HEK293T (cell line): ENCODE results near the gene TRPC6.

ENCODE experiments used
- CTCF ChIA-PET: fragments of 350-600 bp; formaldehyde crosslinking; extraction: SDS; loops from one replicate; lab custom pipeline; 2021; ENCODE audit warnings: antibody characterized with exemption, inconsistent platforms; lab: Yijun Ruan, JAX
- POLR2A ChIA-PET: fragments of 350-600 bp; formaldehyde crosslinking; extraction: SDS; loops from one replicate; lab custom pipeline; 2020; ENCODE audit warnings: antibody characterized with exemption, inconsistent platforms; lab: Yijun Ruan, JAX
- DNase-seq: peaks from one replicate; pipeline ENCODE4 v3.0.0; 2012; ENCODE audit warnings: mixed read lengths; ENCODE audit errors: extremely low spot score
- ARNT ChIP-seq: fragments of 450-650 bp; IDR thresholded peaks from 2 replicates; pipeline ENCODE4 v1.6.1; 2017; ENCODE audit warnings: mild to moderate bottlenecking
- BHLHE40 ChIP-seq: fragments of 450-650 bp; IDR thresholded peaks from 2 replicates; pipeline ENCODE4 v1.6.1; 2016; ENCODE audit warnings: mild to moderate bottlenecking, moderate library complexity, borderline replicate concordance
- CTBP1 ChIP-seq: fragments of 450-650 bp; IDR thresholded peaks from 2 replicates; pipeline ENCODE4 v1.6.1; 2016; ENCODE audit warnings: borderline replicate concordance
- ELF4 ChIP-seq: fragments of 450-650 bp; IDR thresholded peaks from 2 replicates; pipeline ENCODE4 v1.6.1; 2017; ENCODE audit warnings: antibody characterized with exemption
- FOXA1 ChIP-seq: fragments of 450-650 bp; IDR thresholded peaks from 2 replicates; pipeline ENCODE4 v1.6.1; 2016; ENCODE audit warnings: mild to moderate bottlenecking
- FOXK2 ChIP-seq: fragments of 450-650 bp; IDR thresholded peaks from 2 replicates; pipeline ENCODE4 v1.6.1; 2016; ENCODE audit warnings: mild to moderate bottlenecking
- FOXM1 ChIP-seq: fragments of 450-650 bp; IDR thresholded peaks from 2 replicates; pipeline ENCODE4 v1.6.1; 2017; ENCODE audit warnings: mild to moderate bottlenecking, borderline replicate concordance
- HDGF ChIP-seq: fragments of 450-650 bp; IDR thresholded peaks from 2 replicates; pipeline ENCODE4 v1.6.1; 2017; ENCODE audit warnings: antibody characterized with exemption, borderline replicate concordance
- L3MBTL2 ChIP-seq: fragments of 450-650 bp; conservative IDR thresholded peaks from 2 replicates; pipeline ENCODE4 v1.6.1; 2016; ENCODE audit warnings: mild to moderate bottlenecking
- LEF1 ChIP-seq: fragments of 450-650 bp; IDR thresholded peaks from 2 replicates; pipeline ENCODE4 v1.6.1; 2017; ENCODE audit warnings: mild to moderate bottlenecking, borderline replicate concordance
- NFRKB ChIP-seq: fragments of 450-650 bp; IDR thresholded peaks from 2 replicates; pipeline ENCODE4 v1.6.1; 2016; ENCODE audit warnings: mild to moderate bottlenecking, moderate library complexity
- PKNOX1 ChIP-seq: fragments of 450-650 bp; IDR thresholded peaks from 2 replicates; pipeline ENCODE4 v1.6.1; 2016
- SP1 ChIP-seq: fragments of 450-650 bp; IDR thresholded peaks from 2 replicates; pipeline ENCODE4 v1.6.1; 2017
- SUZ12 ChIP-seq: fragments of 450-650 bp; IDR thresholded peaks from 2 replicates; pipeline ENCODE4 v1.6.1; 2016; ENCODE audit warnings: mild to moderate bottlenecking
- TARDBP ChIP-seq: fragments of 450-650 bp; IDR thresholded peaks from 2 replicates; pipeline ENCODE4 v1.6.1; 2016
- ZNF384 ChIP-seq: fragments of 450-650 bp; IDR thresholded peaks from 2 replicates; pipeline ENCODE4 v1.6.1; 2016

TRPC6 gene

GRCh38 chr11:101553891-101554292 lies 29.9 kb downstream of the TRPC6 start:
- ChIA-PET POLR2A (no interaction called here), CTCF (no interaction called here)
- no peak for TF ChIP-seq BHLHE40
- DNase-seq, result no peak

- POLR2A ChIA-PET, result no interaction called here
- no peak for DNase-seq
- TF ChIP-seq TARDBP (no peak), ELF4 (no peak), LEF1 (no peak), L3MBTL2 (no peak), ARNT (no peak), FOXM1 (no peak), FOXA1 (no peak), FOXK2 (no peak), CTBP1 (no peak), PKNOX1 (no peak), SP1 (no peak), ZNF384 (no peak), HDGF (no peak), NFRKB (no peak)
- CTCF ChIA-PET, result no interaction called here
Observed at GRCh38 chr11:101552888-101553287, 30.9 kb downstream of the TRPC6 start.

GRCh38 chr11:101528541-101528940 lies 55.3 kb downstream of the TRPC6 start:
- ChIA-PET POLR2A (no interaction called here), CTCF (no interaction called here)
- no peak for TF ChIP-seq ELF4
- no peak for TF ChIP-seq CTBP1
- no peak for TF ChIP-seq ZNF384
- TF ChIP-seq FOXK2, result no peak
- TF ChIP-seq BHLHE40, result no peak
- TF ChIP-seq NFRKB, result no peak
- TF ChIP-seq TARDBP, result no peak
- no peak for TF ChIP-seq SUZ12
- no peak for DNase-seq

- ChIA-PET CTCF (no interaction called here), POLR2A (no interaction called here)
- TF ChIP-seq FOXK2 (no peak), ELF4 (no peak), L3MBTL2 (no peak), BHLHE40 (no peak)
- DNase-seq, result no peak
Observed at GRCh38 chr11:101523634-101524260, 60.1 kb downstream of the TRPC6 start.

GRCh38 chr11:101523193-101523592 lies 60.6 kb downstream of the TRPC6 start:
- ChIA-PET POLR2A (no interaction called here), CTCF (no interaction called here)
- no peak for TF ChIP-seq SUZ12
- DNase-seq, result no peak

- TF ChIP-seq SP1, result no peak
- TF ChIP-seq FOXK2, result no peak
- TF ChIP-seq PKNOX1, result no peak
- no peak for TF ChIP-seq ARNT
- no peak for TF ChIP-seq NFRKB
- no peak for TF ChIP-seq TARDBP
- TF ChIP-seq CTBP1, result no peak
- no peak for TF ChIP-seq HDGF
- no peak for TF ChIP-seq LEF1
- no peak for TF ChIP-seq ZNF384
- TF ChIP-seq FOXA1, result no peak
- TF ChIP-seq ELF4, result no peak
- TF ChIP-seq BHLHE40, result no peak
- TF ChIP-seq SUZ12, result no peak
- no peak for TF ChIP-seq FOXM1
- TF ChIP-seq L3MBTL2, result no peak
- DNase-seq, result no peak
- ChIA-PET CTCF (no interaction called here), POLR2A (no interaction called here)
Observed at GRCh38 chr11:101521821-101522220, 62.0 kb downstream of the TRPC6 start.

GRCh38 chr11:101516546-101516945 lies 67.3 kb downstream of the TRPC6 start:
- ChIA-PET POLR2A (no interaction called here), CTCF (no interaction called here)
- no peak for DNase-seq
- TF ChIP-seq ELF4, result no peak
- TF ChIP-seq PKNOX1, result no peak
- no peak for TF ChIP-seq ARNT
- TF ChIP-seq FOXA1, result no peak
- TF ChIP-seq NFRKB, result no peak
- no peak for TF ChIP-seq SUZ12
- TF ChIP-seq SP1, result no peak
- no peak for TF ChIP-seq FOXK2
- TF ChIP-seq BHLHE40, result no peak
- TF ChIP-seq LEF1, result no peak
- no peak for TF ChIP-seq HDGF
- no peak for TF ChIP-seq CTBP1
- no peak for TF ChIP-seq FOXM1
- TF ChIP-seq TARDBP, result no peak
